ENCODE results near the gene INA.
A peak's percentile ranks its signal among the peaks of the same experiment; 100 is the strongest.
"Not testable (repeated sequence)": the region's sequence is repeated elsewhere in the genome, so short reads cannot be mapped to it uniquely, and the experiment has no call there.

INA gene

DNA sequence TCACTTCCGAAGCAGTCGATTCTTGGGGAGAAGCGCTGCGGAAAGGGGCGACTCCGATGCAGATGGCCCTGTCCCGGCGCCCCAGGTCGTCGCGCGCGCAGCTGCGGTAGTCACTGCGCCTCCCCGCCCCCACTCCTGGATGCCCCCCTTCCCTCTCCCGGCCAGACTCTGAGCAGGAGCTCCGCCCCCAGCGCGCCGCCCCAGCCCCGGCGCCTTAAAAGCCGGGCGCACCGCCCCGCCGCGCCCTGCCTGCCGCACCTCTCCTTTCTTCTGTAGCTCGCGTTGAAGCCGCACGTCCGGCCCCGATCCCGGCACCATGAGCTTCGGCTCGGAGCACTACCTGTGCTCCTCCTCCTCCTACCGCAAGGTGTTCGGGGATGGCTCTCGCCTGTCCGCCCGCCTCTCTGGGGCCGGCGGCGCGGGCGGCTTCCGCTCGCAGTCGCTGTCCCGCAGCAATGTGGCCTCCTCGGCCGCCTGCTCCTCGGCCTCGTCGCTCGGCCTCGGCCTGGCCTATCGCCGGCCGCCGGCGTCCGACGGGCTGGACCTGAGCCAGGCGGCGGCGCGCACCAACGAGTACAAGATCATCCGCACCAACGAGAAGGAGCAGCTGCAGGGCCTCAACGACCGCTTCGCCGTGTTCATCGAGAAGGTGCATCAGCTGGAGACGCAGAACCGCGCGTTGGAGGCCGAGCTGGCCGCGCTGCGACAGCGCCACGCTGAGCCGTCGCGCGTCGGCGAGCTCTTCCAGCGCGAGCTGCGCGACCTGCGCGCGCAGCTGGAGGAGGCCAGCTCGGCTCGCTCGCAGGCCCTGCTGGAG, at the start of gene INA:
Gene INA (plus strand): TSS at position 243 of the 817 bp plus-strand sequence. CDS start 74 bp downstream, at position 317.
- peak; percentile 72 for DNase-seq (ENCODE audit: low spot score)

DNA sequence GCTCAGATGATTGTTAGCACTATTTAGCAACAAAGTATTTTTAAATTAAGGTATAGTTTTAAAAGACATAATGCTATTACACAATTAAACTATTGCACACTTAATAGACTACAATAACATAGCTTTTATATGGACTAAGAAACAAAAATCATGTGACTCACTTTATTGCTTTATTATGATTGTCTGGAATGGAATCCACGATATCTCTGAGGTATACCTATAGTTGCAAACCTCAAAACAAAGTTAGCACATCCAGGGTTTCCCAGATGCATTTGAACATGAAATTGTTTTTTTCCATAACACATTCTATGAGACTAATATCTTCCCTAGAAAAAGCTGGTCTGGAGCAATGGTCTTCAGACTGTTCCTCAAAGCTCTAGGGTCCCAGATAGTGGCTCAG, 49.5 kb upstream of the INA start:
- DNase-seq (ENCODE audit: low spot score), result no peak

- peak; percentile 97 for DNase-seq (ENCODE audit: low spot score)
These were observed 45.8 kb upstream of the INA start for GRCh38 chr10:103231047-103231551.

DNA sequence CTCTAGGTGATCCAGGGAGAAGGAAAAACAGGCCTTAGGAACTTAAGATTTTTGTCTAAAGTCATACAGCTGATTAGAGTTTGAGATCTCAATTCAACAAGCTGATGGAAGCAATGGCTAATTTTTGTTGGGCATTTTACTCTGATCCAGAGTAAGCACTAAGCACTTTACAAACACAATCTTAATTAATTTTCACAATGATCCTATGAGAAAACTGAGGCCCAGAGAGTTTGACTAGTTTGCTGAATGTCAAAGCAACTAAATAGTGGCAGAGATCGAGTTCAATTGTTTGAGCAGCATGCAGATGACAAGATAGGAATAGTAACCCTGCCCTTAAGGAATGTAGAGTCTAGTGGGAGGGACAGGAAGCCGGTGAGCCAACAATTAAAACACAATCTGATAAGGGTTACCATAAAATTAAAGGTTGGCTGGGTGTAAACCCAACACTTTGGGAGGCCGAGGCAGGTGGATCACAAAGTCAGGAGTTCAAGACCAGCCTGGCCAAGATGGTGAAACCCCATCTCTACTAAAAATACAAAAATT, 44.7 kb upstream of the INA start:
- DNase-seq (ENCODE audit: low spot score), result peak; percentile 63

DNA sequence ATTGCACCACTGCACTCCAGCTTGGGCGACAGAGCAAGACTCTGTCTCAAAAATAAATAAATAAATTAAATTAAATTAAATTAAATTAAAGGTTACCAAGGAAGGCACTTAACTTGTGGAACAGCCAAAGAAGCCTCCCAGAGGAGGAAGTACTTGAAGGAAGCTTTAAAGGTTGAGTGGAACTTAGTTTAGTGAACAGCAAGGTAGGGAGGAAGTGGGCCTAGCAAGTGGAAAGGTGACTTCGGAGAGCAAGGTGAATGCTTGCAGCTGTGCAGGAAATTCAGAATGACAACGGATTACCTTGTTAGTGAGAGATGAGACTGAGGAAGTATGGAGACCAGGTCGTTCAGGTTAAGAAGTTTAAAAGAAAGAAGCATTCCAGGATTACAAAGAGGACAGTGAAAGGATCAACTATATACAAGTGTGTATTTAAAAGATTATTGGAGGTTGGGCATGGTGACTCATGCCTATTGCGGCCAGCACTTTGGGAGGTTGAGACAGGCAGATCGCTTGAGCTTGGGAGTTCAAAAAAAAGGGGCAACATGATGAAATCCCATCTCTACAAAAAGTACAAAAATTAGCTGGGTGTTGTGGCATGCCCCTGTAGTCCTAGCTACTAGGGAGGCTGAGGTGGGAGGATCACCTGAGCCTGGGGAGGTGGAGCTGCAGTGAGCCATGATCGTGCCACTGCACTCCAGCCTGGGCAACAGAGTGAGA, 44.0 kb upstream of the INA start:
- DNase-seq (ENCODE audit: low spot score), result peak; percentile 38

DNA sequence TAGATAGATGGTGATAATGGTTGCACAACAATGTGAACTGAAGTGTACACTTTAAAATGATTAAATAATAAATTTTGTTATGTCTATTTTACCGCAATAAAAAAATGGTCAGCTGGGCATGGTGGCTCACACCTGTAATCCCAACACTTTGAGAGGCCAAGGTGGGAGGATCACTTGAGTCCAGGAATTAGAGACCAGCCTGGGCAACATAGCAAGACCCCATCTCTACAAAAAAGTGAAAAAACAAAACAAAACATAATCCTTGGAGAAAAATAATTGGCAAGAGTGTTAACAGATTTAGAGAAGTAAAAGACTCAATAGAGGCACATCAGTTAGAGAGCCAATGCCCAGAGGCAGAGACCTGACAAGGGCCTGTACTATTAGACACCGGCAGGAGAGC, 41.2 kb upstream of the INA start:
- DNase-seq (ENCODE audit: low spot score), result no peak

DNA sequence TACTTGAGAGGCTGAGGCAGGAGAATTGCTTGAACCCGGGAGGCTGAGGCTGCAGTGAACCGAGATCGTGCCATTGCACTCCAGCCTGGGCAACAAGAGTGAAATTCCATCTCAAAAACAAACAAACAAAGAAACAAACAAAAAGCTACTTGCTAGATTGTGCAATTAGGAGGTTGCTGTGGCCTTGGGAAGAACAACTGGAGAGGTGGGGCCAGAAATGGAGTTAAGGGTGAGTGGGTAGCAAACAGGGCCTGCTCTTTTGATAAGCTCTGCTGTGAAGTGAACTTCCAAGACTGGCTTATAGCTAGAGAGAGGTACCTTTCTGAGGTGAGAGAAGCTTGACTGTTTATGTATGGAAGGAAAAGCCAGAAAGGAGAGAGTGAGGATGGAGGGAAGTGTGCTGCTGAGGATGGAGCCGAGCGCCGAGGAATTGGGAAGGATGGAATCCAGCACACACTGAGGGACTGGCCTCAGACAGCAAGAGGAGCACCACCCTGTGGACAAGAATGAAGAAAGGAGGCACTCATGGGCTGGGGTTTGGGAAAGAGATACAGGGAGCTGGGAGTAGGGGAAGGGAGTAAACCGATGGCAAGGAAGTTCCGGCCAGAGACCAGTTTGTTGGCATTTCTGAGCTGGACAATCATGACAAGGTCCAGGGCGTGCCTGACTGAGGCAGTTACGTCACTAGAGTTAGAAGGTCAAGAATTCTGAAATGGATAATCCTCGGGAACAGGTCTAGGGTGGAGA, 38.3 kb upstream of the INA start:
- DNase-seq (ENCODE audit: low spot score), result peak; percentile 76

DNA sequence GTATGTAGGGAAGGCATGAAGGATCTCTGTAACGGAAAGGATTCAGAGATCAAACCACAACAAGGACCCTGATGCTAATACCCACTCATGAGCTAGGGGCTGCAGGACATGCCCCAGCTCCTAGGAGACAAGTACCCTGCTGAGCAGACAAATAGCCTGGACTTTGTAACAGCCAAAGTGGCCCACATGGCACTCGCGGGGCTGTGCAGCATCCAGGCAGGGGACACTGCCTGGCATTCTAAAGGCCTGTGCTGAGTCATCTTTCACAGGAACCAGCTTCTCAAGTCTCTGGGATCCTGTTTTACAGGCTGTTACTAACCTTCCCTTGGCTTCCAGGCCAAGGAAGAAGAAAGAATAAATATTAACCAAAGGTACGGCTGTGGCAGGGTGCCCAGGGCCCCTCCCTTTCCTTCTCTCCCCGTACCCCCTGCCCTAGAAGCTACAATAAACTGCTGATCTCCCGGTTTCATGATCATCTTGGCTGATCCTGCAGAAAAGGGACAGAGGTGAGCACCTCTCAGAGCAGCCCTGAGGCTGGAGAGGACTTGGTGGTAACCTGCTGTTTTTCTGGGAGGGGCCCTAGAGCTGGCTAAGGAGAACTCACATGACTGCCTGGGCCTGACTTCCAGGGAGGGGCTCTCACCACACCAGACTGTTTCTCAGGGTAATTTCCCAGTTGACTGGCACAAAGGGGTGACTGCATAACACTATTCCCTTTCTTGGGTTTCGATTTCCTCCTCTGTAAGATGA, 35.5 kb upstream of the INA start:
- peak; percentile 97 for DNase-seq (ENCODE audit: low spot score)

- DNase-seq (ENCODE audit: low spot score), result peak; percentile 81
These were observed 32.2 kb upstream of the INA start for GRCh38 chr10:103244666-103245271.

DNA sequence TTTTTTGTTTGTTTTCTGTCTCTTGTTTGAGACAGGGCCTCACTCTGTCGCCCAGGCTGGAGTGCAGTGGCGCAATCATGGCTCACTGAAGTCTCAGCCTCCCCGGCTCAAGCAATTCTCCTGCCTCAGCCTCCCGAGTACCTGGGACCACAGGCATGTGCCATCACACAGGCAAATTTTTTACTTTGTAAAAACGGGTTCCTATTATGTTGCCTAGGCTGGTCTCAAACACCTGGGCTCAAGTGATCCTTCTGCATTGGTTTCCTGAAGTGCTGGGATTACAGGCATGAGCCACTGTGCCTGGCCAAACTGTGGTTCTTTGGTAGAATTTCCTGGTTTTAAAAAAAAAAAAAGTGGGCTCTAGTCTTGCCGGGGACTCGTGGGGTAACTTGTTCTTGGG, 31.4 kb upstream of the INA start, which contains the start of gene RPEL1:
Gene RPEL1 (plus strand): TSS at position 301 of the 400 bp plus-strand sequence. CDS start 110 bp downstream, outside the sequence.
- not testable (repeated sequence) for DNase-seq (ENCODE audit: low spot score)

- DNase-seq (ENCODE audit: low spot score), result no peak
These were observed 30.6 kb upstream of the INA start for GRCh38 chr10:103246324-103246723.

GRCh38 chr10:103254113-103254512, 22.8 kb upstream of the INA start:
- no peak for DNase-seq (ENCODE audit: low spot score)

GRCh38 chr10:103254538-103255325, 22.2 kb upstream of the INA start:
- DNase-seq (ENCODE audit: low spot score), result peak; percentile 39

DNA sequence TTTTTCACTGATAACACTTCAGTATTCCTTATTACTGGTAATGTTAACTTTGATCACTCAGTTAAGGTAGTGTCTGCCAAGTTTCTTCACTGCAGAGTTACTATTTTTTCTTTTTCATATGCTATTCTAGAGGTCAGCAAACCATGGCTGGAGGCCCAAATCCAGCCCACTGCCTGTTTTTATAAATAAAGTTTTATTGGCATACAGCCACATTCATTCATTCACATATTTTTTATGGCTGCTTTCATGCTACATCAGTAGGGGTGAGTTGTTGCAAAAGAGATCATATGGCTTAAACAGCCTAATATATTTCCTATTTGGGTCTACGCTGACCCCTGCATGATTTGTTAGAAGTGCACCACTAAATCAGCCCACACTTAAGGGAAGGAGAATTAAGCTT, 20.3 kb upstream of the INA start:
- DNase-seq (ENCODE audit: low spot score), result no peak

DNA sequence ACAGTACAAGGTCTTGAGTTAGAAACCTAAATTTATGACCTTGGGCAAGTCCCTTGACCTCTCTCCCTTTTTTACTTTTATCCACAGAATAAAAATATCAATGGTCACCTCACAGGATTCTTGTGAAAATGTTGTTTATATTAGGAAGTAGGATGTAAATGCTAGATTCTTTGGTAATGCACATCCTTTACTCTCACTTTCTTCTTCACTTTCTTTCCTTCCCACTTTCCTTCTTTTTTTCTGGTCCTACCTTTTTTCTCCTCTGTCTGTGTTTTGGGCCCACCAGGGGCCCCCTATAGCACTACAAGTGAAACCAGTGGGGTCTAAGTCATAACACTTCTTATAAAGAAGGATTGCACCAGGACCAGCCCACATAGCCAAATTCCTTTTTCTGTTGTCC, 19.1 kb upstream of the INA start:
- DNase-seq (ENCODE audit: low spot score), result no peak

DNA sequence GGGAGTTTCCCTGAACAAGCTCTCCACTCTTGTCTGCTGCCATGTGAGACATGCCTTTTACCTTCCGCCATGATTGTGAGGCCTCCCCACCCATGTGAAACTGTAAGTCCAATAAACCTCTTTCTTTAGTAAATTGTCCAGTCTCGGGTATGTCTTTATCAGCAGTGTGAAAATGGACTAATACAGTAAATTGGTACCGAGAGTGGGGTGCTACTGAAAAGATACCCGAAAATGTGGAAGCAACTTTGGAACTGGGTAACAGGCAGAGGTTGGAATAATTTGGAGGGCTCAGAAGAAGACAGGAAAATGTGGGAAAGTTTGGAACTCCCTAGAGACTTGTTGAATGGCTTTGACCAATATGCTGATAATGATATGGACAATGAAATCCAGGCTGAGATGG, 18.0 kb upstream of the INA start:
- DNase-seq (ENCODE audit: low spot score), result not testable (repeated sequence)

GRCh38 chr10:103259989-103260388, 16.9 kb upstream of the INA start:
- DNase-seq (ENCODE audit: low spot score), result no peak

- DNase-seq (ENCODE audit: low spot score), result peak; percentile 72
These were observed 14.7 kb upstream of the INA start for GRCh38 chr10:103262229-103262628.

GRCh38 chr10:103265717-103266329, 11.1 kb upstream of the INA start:
- DNase-seq (ENCODE audit: low spot score), result peak; percentile 60

DNA sequence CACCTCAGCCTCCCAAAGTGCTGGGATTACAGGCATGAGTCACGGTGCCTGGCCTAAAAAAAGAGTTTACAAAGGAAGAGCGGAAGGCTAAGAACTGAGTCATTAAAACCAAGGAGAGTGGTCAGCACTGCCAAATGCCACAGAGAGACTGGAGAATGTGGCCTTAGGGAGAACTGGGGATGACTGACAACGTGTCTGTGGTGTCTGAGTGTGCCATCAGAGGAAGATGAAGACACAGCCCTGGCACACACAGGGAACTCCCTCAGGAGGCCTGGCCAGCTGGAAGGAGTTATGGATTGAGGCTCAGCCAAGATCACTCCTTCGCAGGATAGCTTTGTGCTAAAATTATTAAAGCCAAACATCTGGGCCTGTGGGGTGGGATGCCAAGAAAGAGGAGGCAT, 3.9 kb upstream of the INA start:
- peak; percentile 98 for DNase-seq (ENCODE audit: low spot score)

Data from kidney tubule cell (primary cell).